WTC11 (cell line): ENCODE data around the gene TMEM165. TPM values are rescaled to one million over a fixed set of nuclear protein-coding genes. Genes with fewer than 3 reads are reported as not detected.
"Not testable (repeated sequence)": the region's sequence is repeated elsewhere in the genome, so short reads cannot be mapped to it uniquely, and the experiment has no call there.

Experiments
- ATAC-seq: fragments of 200-7000 bp; cut with Tn5 transposase; 2 replicates; pipeline ENCODE4 v1.10.0; 2021; ENCODE audit warnings: mild to moderate bottlenecking, moderate library complexity
- CTCF ChIA-PET: fragments of 300-600 bp; sonication (Branson Sonifier 250); formaldehyde crosslinking; loops from one replicate; lab custom pipeline; 2021; ENCODE audit warnings: antibody characterized with exemption; lab: Charles Lee
- POLR2A ChIA-PET: fragments of 350-600 bp; sonication (Branson Sonifier 250); formaldehyde crosslinking; loops from one replicate; lab custom pipeline; 2021; ENCODE audit warnings: antibody characterized with exemption; lab: Charles Lee
- DNase-seq: peaks from one replicate; pipeline ENCODE4 v3.0.0; 2021; ENCODE audit warnings: low spot score
- H3K27ac Mint-ChIP-seq: 2 replicates; pipeline ENCODE4 v1.8.0; 2021; ENCODE audit warnings: mixed read lengths
- H3K27me3 Mint-ChIP-seq: 2 replicates; pipeline ENCODE4 v1.8.0; 2021; ENCODE audit warnings: low read depth, mild to moderate bottlenecking, moderate library complexity, mixed read lengths
- H3K36me3 Mint-ChIP-seq: 2 replicates; pipeline ENCODE4 v1.8.0; 2021; ENCODE audit warnings: mixed read lengths
- H3K4me1 Mint-ChIP-seq: 2 replicates; pipeline ENCODE4 v1.8.0; 2022; ENCODE audit warnings: mixed read lengths
- H3K4me3 Mint-ChIP-seq: 2 replicates; pipeline ENCODE4 v1.8.0; 2021; ENCODE audit warnings: mild to moderate bottlenecking, moderate library complexity, mixed read lengths
- H3K9me3 Mint-ChIP-seq: 2 replicates; pipeline ENCODE4 v1.8.0; 2021; ENCODE audit warnings: mixed read lengths
- AR ChIP-seq: fragments of 250-450 bp; sonication (Bioruptor Pico); IDR thresholded peaks from 2 replicates; pipeline ENCODE4 v1.9.0; 2021; ENCODE audit warnings: mild to moderate bottlenecking
- CREB1 ChIP-seq: sonication (generic); formaldehyde crosslinking; IDR thresholded peaks from 2 replicates; pipeline ENCODE4 v1.8.0; 2023; ENCODE audit warnings: mild to moderate bottlenecking, missing genetic modification reagents
- CREM ChIP-seq: sonication (generic); formaldehyde crosslinking; IDR thresholded peaks from 2 replicates; pipeline ENCODE4 v1.8.1; 2022; ENCODE audit warnings: mild to moderate bottlenecking, missing genetic modification reagents, moderate library complexity
- CTCF ChIP-seq: fragments of 200-600 bp; IDR thresholded peaks from 2 replicates; pipeline ENCODE4 v1.8.0; 2022; ENCODE audit warnings: antibody characterized with exemption
- EMX1 ChIP-seq: fragments of 250-450 bp; sonication (Bioruptor Pico); IDR thresholded peaks from 2 replicates; pipeline ENCODE4 v1.8.0; 2021; ENCODE audit warnings: mild to moderate bottlenecking
- HMGXB4 ChIP-seq: sonication (generic); formaldehyde crosslinking; IDR thresholded peaks from 2 replicates; pipeline ENCODE4 v1.8.1; 2023; ENCODE audit warnings: mild to moderate bottlenecking, moderate library complexity, missing genetic modification reagents
- MLX ChIP-seq: sonication (generic); formaldehyde crosslinking; IDR thresholded peaks from 2 replicates; pipeline ENCODE4 v1.8.1; 2023; ENCODE audit warnings: mild to moderate bottlenecking, missing genetic modification reagents, moderate library complexity
- NFE2L1 ChIP-seq: sonication (generic); formaldehyde crosslinking; IDR thresholded peaks from 2 replicates; pipeline ENCODE4 v1.8.1; 2023; ENCODE audit warnings: missing genetic modification reagents
- NFYB ChIP-seq: sonication (generic); formaldehyde crosslinking; conservative IDR thresholded peaks from 2 replicates; pipeline ENCODE4 v1.8.0; 2022; ENCODE audit warnings: low read depth, missing genetic modification reagents
- SMAD3 ChIP-seq: sonication (generic); formaldehyde crosslinking; IDR thresholded peaks from 2 replicates; pipeline ENCODE4 v1.8.0; 2022; ENCODE audit warnings: missing genetic modification reagents, mild to moderate bottlenecking, borderline replicate concordance
- ZBTB21 ChIP-seq: sonication (generic); formaldehyde crosslinking; IDR thresholded peaks from 2 replicates; pipeline ENCODE4 v1.8.1; 2023; ENCODE audit warnings: mild to moderate bottlenecking, missing genetic modification reagents, borderline replicate concordance
- ZMAT4 ChIP-seq: fragments of 250-450 bp; sonication (Bioruptor Pico); IDR thresholded peaks from 2 replicates; pipeline ENCODE4 v1.9.0; 2021; ENCODE audit warnings: mild to moderate bottlenecking
- total RNA-seq: library from RNA; stranded (reverse); gene quantifications from 3 replicates; pipeline ENCODE4 v1.2.3, GENCODE V29; 2021
- TF ChIP-seq, protein P1 (sequence below): fragments of 250-450 bp; sonication (Bioruptor Pico); IDR thresholded peaks from 2 replicates; pipeline ENCODE4 v1.9.0; 2021; ENCODE audit warnings: mild to moderate bottlenecking, borderline replicate concordance
- TF ChIP-seq, protein P2 (sequence below): sonication (generic); formaldehyde crosslinking; IDR thresholded peaks from 2 replicates; pipeline ENCODE4 v1.8.0; 2022; ENCODE audit warnings: missing genetic modification reagents

The TMEM165 gene
- total RNA-seq, 1 experiment from 2014 or later, result 88.6 TPM

- no peak for TF ChIP-seq NFE2L1 (CRISPR knock-in tag)
Observed at GRCh38 chr4:55352726-55353125, 43.0 kb upstream of the TMEM165 start (continued).

GRCh38 chr4:55353228-55353747 lies 42.5 kb upstream of the TMEM165 start:
- not testable (repeated sequence) for H3K4me1 Mint-ChIP-seq, H3K4me3 Mint-ChIP-seq, H3K27ac Mint-ChIP-seq, H3K27me3 Mint-ChIP-seq, DNase-seq, ATAC-seq
- Mint-ChIP-seq H3K9me3 (peaks cover 18% of the 10 kb centered on the region), H3K36me3 (peaks cover 31% of the 10 kb centered on the region)
- TF ChIP-seq NFYB (CRISPR knock-in tag), result peak; percentile 58
- POLR2A ChIA-PET, result interaction anchor here (0.5 kb wide), 1 partner anchor 46 kb away, joined by 6 read pairs; no protein-coding TSS in a partner anchor
- CTCF ChIA-PET, result interaction anchor here (1.2 kb wide), 1 partner anchor 168 kb away, joined by 3 read pairs; no protein-coding TSS in a partner anchor

DNA sequence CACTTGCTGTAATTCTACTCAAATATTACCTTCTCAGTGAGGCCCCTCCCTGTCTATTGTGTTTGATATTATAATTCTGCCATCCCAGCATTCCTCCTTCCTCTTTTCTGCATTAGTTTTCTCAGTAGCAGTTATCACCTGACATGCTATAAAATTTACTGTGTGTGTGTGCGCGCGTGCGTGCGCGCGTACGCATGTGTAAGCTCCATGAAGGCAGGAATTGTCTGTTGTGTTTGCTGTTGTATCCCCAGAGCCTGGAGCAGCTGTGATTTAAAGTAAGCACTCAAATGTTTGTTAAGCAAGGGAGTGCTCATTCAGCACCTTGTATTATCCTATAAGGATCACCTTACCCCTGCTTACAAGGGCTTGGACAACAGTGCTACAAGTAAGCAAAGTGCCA lies 41.1 kb upstream of the TMEM165 start:
- H3K4me1 Mint-ChIP-seq, result peaks cover 3% of the 10 kb centered on the region; the same call in 1 of the 2 replicates
- no peak for DNase-seq
- H3K36me3 Mint-ChIP-seq, result peaks cover 34% of the 10 kb centered on the region
- no peaks in the 10 kb centered on the region for H3K27me3 Mint-ChIP-seq
- ChIA-PET CTCF (no interaction called here), POLR2A (no interaction called here)
- peak overlapping the region; percentile 18; the same call in 1 of the 2 replicates for H3K27ac Mint-ChIP-seq
- ATAC-seq, result no peak
- no peak overlapping the region for H3K4me3 Mint-ChIP-seq
- H3K9me3 Mint-ChIP-seq, result peaks cover 18% of the 10 kb centered on the region
- TF ChIP-seq ZMAT4 (no peak), ZBTB21 (CRISPR knock-in tag) (no peak), SMAD3 (CRISPR knock-in tag) (no peak), HMGXB4 (CRISPR knock-in tag) (no peak), MLX (CRISPR knock-in tag) (no peak), CREB1 (CRISPR knock-in tag) (no peak), CREM (CRISPR knock-in tag) (no peak), EMX1 (no peak), CTCF (no peak), AR (CRISPR knock-in tag) (no peak)
- TF ChIP-seq, protein P1, sequence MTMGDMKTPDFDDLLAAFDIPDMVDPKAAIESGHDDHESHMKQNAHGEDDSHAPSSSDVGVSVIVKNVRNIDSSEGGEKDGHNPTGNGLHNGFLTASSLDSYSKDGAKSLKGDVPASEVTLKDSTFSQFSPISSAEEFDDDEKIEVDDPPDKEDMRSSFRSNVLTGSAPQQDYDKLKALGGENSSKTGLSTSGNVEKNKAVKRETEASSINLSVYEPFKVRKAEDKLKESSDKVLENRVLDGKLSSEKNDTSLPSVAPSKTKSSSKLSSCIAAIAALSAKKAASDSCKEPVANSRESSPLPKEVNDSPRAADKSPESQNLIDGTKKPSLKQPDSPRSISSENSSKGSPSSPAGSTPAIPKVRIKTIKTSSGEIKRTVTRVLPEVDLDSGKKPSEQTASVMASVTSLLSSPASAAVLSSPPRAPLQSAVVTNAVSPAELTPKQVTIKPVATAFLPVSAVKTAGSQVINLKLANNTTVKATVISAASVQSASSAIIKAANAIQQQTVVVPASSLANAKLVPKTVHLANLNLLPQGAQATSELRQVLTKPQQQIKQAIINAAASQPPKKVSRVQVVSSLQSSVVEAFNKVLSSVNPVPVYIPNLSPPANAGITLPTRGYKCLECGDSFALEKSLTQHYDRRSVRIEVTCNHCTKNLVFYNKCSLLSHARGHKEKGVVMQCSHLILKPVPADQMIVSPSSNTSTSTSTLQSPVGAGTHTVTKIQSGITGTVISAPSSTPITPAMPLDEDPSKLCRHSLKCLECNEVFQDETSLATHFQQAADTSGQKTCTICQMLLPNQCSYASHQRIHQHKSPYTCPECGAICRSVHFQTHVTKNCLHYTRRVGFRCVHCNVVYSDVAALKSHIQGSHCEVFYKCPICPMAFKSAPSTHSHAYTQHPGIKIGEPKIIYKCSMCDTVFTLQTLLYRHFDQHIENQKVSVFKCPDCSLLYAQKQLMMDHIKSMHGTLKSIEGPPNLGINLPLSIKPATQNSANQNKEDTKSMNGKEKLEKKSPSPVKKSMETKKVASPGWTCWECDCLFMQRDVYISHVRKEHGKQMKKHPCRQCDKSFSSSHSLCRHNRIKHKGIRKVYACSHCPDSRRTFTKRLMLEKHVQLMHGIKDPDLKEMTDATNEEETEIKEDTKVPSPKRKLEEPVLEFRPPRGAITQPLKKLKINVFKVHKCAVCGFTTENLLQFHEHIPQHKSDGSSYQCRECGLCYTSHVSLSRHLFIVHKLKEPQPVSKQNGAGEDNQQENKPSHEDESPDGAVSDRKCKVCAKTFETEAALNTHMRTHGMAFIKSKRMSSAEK, result no peak
- TF ChIP-seq, protein P2, sequence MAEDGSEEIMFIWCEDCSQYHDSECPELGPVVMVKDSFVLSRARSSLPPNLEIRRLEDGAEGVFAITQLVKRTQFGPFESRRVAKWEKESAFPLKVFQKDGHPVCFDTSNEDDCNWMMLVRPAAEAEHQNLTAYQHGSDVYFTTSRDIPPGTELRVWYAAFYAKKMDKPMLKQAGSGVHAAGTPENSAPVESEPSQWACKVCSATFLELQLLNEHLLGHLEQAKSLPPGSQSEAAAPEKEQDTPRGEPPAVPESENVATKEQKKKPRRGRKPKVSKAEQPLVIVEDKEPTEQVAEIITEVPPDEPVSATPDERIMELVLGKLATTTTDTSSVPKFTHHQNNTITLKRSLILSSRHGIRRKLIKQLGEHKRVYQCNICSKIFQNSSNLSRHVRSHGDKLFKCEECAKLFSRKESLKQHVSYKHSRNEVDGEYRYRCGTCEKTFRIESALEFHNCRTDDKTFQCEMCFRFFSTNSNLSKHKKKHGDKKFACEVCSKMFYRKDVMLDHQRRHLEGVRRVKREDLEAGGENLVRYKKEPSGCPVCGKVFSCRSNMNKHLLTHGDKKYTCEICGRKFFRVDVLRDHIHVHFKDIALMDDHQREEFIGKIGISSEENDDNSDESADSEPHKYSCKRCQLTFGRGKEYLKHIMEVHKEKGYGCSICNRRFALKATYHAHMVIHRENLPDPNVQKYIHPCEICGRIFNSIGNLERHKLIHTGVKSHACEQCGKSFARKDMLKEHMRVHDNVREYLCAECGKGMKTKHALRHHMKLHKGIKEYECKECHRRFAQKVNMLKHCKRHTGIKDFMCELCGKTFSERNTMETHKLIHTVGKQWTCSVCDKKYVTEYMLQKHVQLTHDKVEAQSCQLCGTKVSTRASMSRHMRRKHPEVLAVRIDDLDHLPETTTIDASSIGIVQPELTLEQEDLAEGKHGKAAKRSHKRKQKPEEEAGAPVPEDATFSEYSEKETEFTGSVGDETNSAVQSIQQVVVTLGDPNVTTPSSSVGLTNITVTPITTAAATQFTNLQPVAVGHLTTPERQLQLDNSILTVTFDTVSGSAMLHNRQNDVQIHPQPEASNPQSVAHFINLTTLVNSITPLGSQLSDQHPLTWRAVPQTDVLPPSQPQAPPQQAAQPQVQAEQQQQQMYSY (CRISPR knock-in tag), result no peak
